ENCODE data around the gene OTOP3.
A peak's percentile ranks its signal among the peaks of the same experiment; 100 is the strongest.

GRCh38 chr17:74957935-74958740 is 22.4 kb downstream of the OTOP3 start:
- TF ChIP-seq CTCF (IDR thresholded peaks at IDR 0.05), result peak; percentile 96
- no peak for TF ChIP-seq USF2 (CRISPR knock-in tag; IDR thresholded peaks at IDR 0.05)
- TF ChIP-seq IRF2 (CRISPR knock-in tag; IDR thresholded peaks at IDR 0.05; ENCODE audit: borderline replicate concordance, low read depth), result no peak
- no peak for TF ChIP-seq ZNF532 (CRISPR knock-in tag; IDR thresholded peaks at IDR 0.05; ENCODE audit: borderline replicate concordance)
- TF ChIP-seq TEAD1 (CRISPR knock-in tag; IDR thresholded peaks at IDR 0.05), result no peak
